HEK293 (cell line): ENCODE measurements around the gene CHKA.
A peak's percentile ranks its signal among the peaks of the same experiment; 100 is the strongest.

Source experiments
- CTCF ChIP-seq: fragments of 450-650 bp; formaldehyde crosslinking; IDR thresholded peaks from 2 replicates; pipeline ENCODE4 v1.5.1; 2016; ENCODE audit warnings: missing biosample characterization, missing genetic modification characterization
- KLF1 ChIP-seq: fragments of 450-650 bp; formaldehyde crosslinking; IDR thresholded peaks from 2 replicates; pipeline ENCODE4 v1.5.1; 2016; ENCODE audit warnings: missing biosample characterization, missing genetic modification characterization
- ZBTB21 ChIP-seq: fragments of 450-650 bp; formaldehyde crosslinking; IDR thresholded peaks from 2 replicates; pipeline ENCODE4 v1.5.1; 2017; ENCODE audit warnings: missing biosample characterization, missing genetic modification characterization
- ZNF292 ChIP-seq: fragments of 450-650 bp; formaldehyde crosslinking; IDR thresholded peaks from 2 replicates; pipeline ENCODE4 v1.5.1; 2016; ENCODE audit warnings: low read depth, missing biosample characterization, missing genetic modification characterization, borderline replicate concordance
- ZNF366 ChIP-seq: fragments of 450-650 bp; formaldehyde crosslinking; conservative IDR thresholded peaks from 2 replicates; pipeline ENCODE4 v1.5.1; 2016; ENCODE audit warnings: missing biosample characterization, missing genetic modification characterization
- ZNF473 ChIP-seq: fragments of 450-650 bp; formaldehyde crosslinking; IDR thresholded peaks from 2 replicates; pipeline ENCODE4 v1.5.1; 2017; ENCODE audit warnings: missing biosample characterization, missing genetic modification characterization
- TF ChIP-seq, protein P1 (sequence below): fragments of 450-650 bp; formaldehyde crosslinking; IDR thresholded peaks from 2 replicates; pipeline ENCODE4 v1.5.1; 2017; ENCODE audit warnings: missing biosample characterization, mild to moderate bottlenecking, missing genetic modification characterization, moderate library complexity

DNA sequence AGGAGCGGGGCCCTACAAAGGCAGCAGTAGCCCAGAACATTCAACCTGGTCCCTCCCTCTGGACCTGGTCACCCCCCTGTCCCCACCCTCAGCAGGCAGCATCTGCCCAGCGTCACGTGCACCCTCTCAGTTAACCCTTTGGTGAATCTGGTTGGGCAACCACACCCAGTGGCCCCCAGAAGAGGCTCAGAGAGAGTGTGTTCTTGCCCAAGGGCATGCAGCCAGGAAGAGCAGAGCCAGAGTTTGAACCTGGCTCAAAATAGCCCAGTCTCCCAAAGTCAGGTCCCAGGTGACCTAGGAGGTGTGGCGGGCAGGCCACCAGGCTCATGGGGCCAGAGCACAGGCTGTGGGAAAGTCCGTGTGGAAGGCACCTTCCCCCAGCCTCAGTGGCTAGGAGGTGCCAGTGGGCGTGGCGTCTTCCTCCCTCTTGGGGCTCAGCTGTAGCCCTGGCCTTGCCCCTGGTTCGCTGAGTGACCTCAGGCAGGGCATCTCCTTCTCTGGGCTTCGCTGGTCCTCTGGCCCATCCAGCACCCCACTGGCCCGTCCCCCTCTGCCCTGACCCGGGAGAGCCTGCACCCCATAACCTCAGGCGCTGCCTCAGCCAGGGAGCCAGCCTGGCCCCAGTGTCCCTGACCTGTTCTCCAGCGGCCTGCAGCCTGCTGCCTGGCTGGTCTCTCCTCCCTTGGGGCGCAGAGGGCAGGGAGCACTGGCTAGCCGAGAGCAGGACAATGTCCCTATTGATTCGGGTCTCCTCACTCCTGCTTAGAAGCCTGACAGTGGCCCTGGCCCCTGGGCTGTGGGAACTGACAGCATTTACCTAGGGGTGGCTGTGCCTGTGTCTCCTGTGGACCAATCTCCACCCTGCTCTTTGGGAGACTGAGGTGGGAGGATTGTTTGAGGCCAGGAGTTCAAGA lies 104.0 kb downstream of the CHKA start:
- no peak for TF ChIP-seq ZNF366 (tag by site-specific recombination)
- TF ChIP-seq ZNF473 (tag by site-specific recombination): no peak
- TF ChIP-seq CTCF (tag by site-specific recombination): no peak
- no peak for TF ChIP-seq ZNF292
- TF ChIP-seq, protein P1, sequence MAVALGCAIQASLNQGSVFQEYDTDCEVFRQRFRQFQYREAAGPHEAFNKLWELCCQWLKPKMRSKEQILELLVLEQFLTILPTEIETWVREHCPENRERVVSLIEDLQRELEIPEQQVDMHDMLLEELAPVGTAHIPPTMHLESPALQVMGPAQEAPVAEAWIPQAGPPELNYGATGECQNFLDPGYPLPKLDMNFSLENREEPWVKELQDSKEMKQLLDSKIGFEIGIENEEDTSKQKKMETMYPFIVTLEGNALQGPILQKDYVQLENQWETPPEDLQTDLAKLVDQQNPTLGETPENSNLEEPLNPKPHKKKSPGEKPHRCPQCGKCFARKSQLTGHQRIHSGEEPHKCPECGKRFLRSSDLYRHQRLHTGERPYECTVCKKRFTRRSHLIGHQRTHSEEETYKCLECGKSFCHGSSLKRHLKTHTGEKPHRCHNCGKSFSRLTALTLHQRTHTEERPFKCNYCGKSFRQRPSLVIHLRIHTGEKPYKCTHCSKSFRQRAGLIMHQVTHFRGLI (tag by site-specific recombination): no peak
- TF ChIP-seq ZBTB21 (tag by site-specific recombination): no peak
- TF ChIP-seq KLF1 (tag by site-specific recombination): peak; percentile 41
